Upper lobe of right lung (tissue), 1 donor: Measurements from ENCODE around the gene LEFTY2. TPM values are rescaled to one million over a fixed set of nuclear protein-coding genes. Genes with fewer than 3 reads are reported as not detected.
A peak's percentile ranks its signal among the peaks of the same experiment; 100 is the strongest.

Source experiments
- ATAC-seq: fragments of 200-7000 bp; cut with Tn5 transposase; one replicate; pipeline ENCODE4 v1.9.1; 2020; ENCODE audit warnings: mild to moderate bottlenecking, moderate library complexity
- DNase-seq: peaks from one replicate; pipeline ENCODE4 v3.0.0-alpha.2; 2020
- H3K27ac ChIP-seq: fragments of 200-600 bp; one replicate; pipeline ENCODE4 v1.8.0; 2022
- H3K27me3 ChIP-seq: fragments of 200-600 bp; one replicate; pipeline ENCODE4 v1.8.0; 2022; ENCODE audit warnings: mild to moderate bottlenecking
- H3K36me3 ChIP-seq: fragments of 200-600 bp; one replicate; pipeline ENCODE4 v1.8.0; 2022
- H3K4me1 ChIP-seq: fragments of 200-600 bp; one replicate; pipeline ENCODE4 v1.8.0; 2022
- H3K4me3 ChIP-seq: fragments of 200-600 bp; one replicate; pipeline ENCODE4 v1.8.0; 2022; ENCODE audit warnings: mild to moderate bottlenecking
- H3K9me3 ChIP-seq: fragments of 200-600 bp; one replicate; pipeline ENCODE4 v1.8.0; 2022
- CTCF ChIP-seq: fragments of 200-600 bp; IDR thresholded peaks from one replicate; pipeline ENCODE4 v1.8.0; 2022; ENCODE audit warnings: antibody characterized with exemption
- intact Hi-C: fragments of 100-400 bp; cut with DNase I; formaldehyde crosslinking; loops from one replicate; pipeline ENCODE4 v1.11.0; 2022
- total RNA-seq: library from RNA; stranded (reverse); fragmentation: NEBNext Ultra II Directional; extraction: Animal tissue kit (Norgen Biotek cat#: 25700); gene quantifications from one replicate; pipeline ENCODE4 v1.2.1, GENCODE V29; 2021
- donor health status: DM: no; HTN: yes; CAD: no; lungs with severe emphysema.

Gene LEFTY2
- total RNA-seq, 1 donor from 2014 or later = 2.2 TPM

GRCh38 chr1:225896494-225896893, 44.5 kb downstream of the LEFTY2 start:
- intact Hi-C loops = no loop called here
- Histone ChIP-seq H3K27ac (no peak overlapping the region), H3K4me3 (no peak overlapping the region), H3K36me3 (no peaks in the 10 kb centered on the region), H3K27me3 (no peaks in the 10 kb centered on the region), H3K4me1 (peaks cover 3% of the 10 kb centered on the region), H3K9me3 (no peaks in the 10 kb centered on the region)
- ATAC-seq = no peak
- TF ChIP-seq CTCF = no peak
- DNase-seq = no peak

- H3K4me3 ChIP-seq = no peak overlapping the region
- H3K4me1 ChIP-seq = no peaks in the 10 kb centered on the region
- no peaks in the 10 kb centered on the region for H3K27me3 ChIP-seq
- intact Hi-C loops = no loop called here
- no peaks in the 10 kb centered on the region for H3K36me3 ChIP-seq
- ATAC-seq = no peak
- H3K27ac ChIP-seq = no peak overlapping the region
- H3K9me3 ChIP-seq = no peaks in the 10 kb centered on the region
- DNase-seq = no peak
- no peak for TF ChIP-seq CTCF
Observed at GRCh38 chr1:225892307-225892706, 48.7 kb downstream of the LEFTY2 start.

- ATAC-seq = no peak
- no peak overlapping the region for H3K27ac ChIP-seq
- DNase-seq = no peak
- TF ChIP-seq CTCF = no peak
- H3K4me3 ChIP-seq = no peak overlapping the region
- H3K9me3 ChIP-seq = no peaks in the 10 kb centered on the region
- intact Hi-C loops = no loop called here
- no peaks in the 10 kb centered on the region for H3K27me3 ChIP-seq
- no peaks in the 10 kb centered on the region for H3K4me1 ChIP-seq
- no peaks in the 10 kb centered on the region for H3K36me3 ChIP-seq
Observed at GRCh38 chr1:225891229-225891972, 49.6 kb downstream of the LEFTY2 start.

- Histone ChIP-seq H3K4me1 (no peaks in the 10 kb centered on the region), H3K27me3 (no peaks in the 10 kb centered on the region), H3K9me3 (no peaks in the 10 kb centered on the region), H3K36me3 (no peaks in the 10 kb centered on the region), H3K27ac (no peak overlapping the region), H3K4me3 (no peak overlapping the region)
- no peak for TF ChIP-seq CTCF
- ATAC-seq = peak; percentile 16
- no peak for DNase-seq
- intact Hi-C loops = no loop called here
Observed at GRCh38 chr1:225890346-225891228, 50.4 kb downstream of the LEFTY2 start.

- no peaks in the 10 kb centered on the region for H3K4me1 ChIP-seq
- no peaks in the 10 kb centered on the region for H3K36me3 ChIP-seq
- ATAC-seq (no peak), DNase-seq (no peak)
- H3K4me3 ChIP-seq = no peak overlapping the region
- no peak overlapping the region for H3K27ac ChIP-seq
- H3K27me3 ChIP-seq = no peaks in the 10 kb centered on the region
- intact Hi-C loops = no loop called here
- H3K9me3 ChIP-seq = no peaks in the 10 kb centered on the region
- TF ChIP-seq CTCF = no peak
Observed at GRCh38 chr1:225889743-225890142, 51.3 kb downstream of the LEFTY2 start.
